B cell (primary cell): ENCODE results near the gene OAT. TPM values are rescaled to one million over a fixed set of nuclear protein-coding genes. Genes with fewer than 3 reads are reported as not detected.

Source experiments
- ATAC-seq: fragments of 200-7000 bp; cut with Tn5 transposase; one replicate; pipeline ENCODE4 v1.10.0; 2021; ENCODE audit warnings: low read depth, mild to moderate bottlenecking, moderate number of reproducible peaks, moderate library complexity
- CTCF ChIA-PET: fragments of 350-600 bp; sonication (Branson Sonifier 250); formaldehyde crosslinking; loops from one replicate; lab custom pipeline; 2021; ENCODE audit warnings: antibody characterized with exemption, inconsistent platforms; lab: Charles Lee
- POLR2A ChIA-PET: fragments of 350-600 bp; sonication (Branson Sonifier 250); formaldehyde crosslinking; loops from one replicate; lab custom pipeline; 2021; ENCODE audit warnings: antibody characterized with exemption; lab: Charles Lee
- DNase-seq: peaks from one replicate; pipeline ENCODE4 v3.0.0; 2013
- H2AFZ ChIP-seq: 2 replicates; pipeline ENCODE4 v1.6.1; 2012; ENCODE audit warnings: mild to moderate bottlenecking, low read depth, low read length; ENCODE audit not compliant: insufficient read depth, poor library complexity, severe bottlenecking
- H3K27ac ChIP-seq, 2 donors: 1 replicate in 1 of 2; 2 replicates in 1 of 2; pipeline ENCODE4 v1.5.1; 2012 to 2013; ENCODE audit warnings: low read length in 2 of 2, mild to moderate bottlenecking in 2 of 2, moderate library complexity in 1 of 2
- H3K27me3 ChIP-seq, 4 experiments: fragments of 200-600 bp in 1 of 4; sonication (generic) in 1 of 4; replicated peaks in 1 of 4; 1 replicate in 2 of 4; 2 replicates in 2 of 4; pipeline versions ENCODE4 v1.6.1 to v1.7.0; 2013 to 2016; ENCODE audit warnings: low read length in 3 of 4, mild to moderate bottlenecking in 2 of 4, mixed read lengths in 1 of 4, moderate library complexity in 1 of 4; ENCODE audit not compliant: insufficient read depth in 4 of 4, control insufficient read depth in 3 of 4; ENCODE audit errors: control extremely low read depth in 1 of 4
- H3K36me3 ChIP-seq, 2 experiments: replicated peaks in 1 of 2; 1 replicate in 1 of 2; 2 replicates in 1 of 2; pipeline versions ENCODE4 v1.6.1 to v1.7.1; 2013; ENCODE audit warnings: low read length in 1 of 2; ENCODE audit not compliant: insufficient read depth in 2 of 2, control insufficient read depth in 1 of 2; ENCODE audit errors: control extremely low read depth in 1 of 2, extremely low read depth in 1 of 2
- H3K4me1 ChIP-seq, 2 donors: fragments of 200-600 bp in 1 of 2; sonication (generic) in 1 of 2; 1 replicate in 1 of 2; 2 replicates in 1 of 2; pipeline versions ENCODE4 v1.5.1 to v1.6.1; 2013 to 2017; ENCODE audit warnings: low read length in 2 of 2; ENCODE audit not compliant: control insufficient read depth in 2 of 2, insufficient read depth in 2 of 2
- H3K4me2 ChIP-seq: replicated peaks from 2 replicates; pipeline ENCODE3; 2012; ENCODE audit warnings: mild to moderate bottlenecking, low read depth, low read length; ENCODE audit not compliant: poor library complexity, severe bottlenecking
- H3K4me3 ChIP-seq, 5 experiments: fragments of 200-600 bp in 1 of 5; sonication (generic) in 1 of 5; 1 replicate in 3 of 5; 2 replicates in 2 of 5; pipeline versions ENCODE4 v1.5.1 to v1.7.0; 2011 to 2016; ENCODE audit warnings: low read length in 4 of 5, mild to moderate bottlenecking in 4 of 5, low read depth in 2 of 5, control low read depth in 1 of 5, moderate library complexity in 1 of 5; ENCODE audit not compliant: insufficient read depth in 1 of 5; ENCODE audit errors: control extremely low read depth in 1 of 5, extremely low read depth in 1 of 5
- H3K79me2 ChIP-seq: fragments of 200-600 bp; sonication (generic); one replicate; pipeline ENCODE4 v1.6.0; 2016; ENCODE audit warnings: low read length; ENCODE audit not compliant: control insufficient read depth, insufficient read depth
- H3K9ac ChIP-seq: fragments of 200-600 bp; sonication (generic); 2 replicates; pipeline ENCODE4 v1.6.1; 2017; ENCODE audit warnings: mild to moderate bottlenecking, low read length, moderate library complexity
- H3K9me3 ChIP-seq, 3 donors: one replicate each; pipeline versions ENCODE4 v1.6.1 to v1.7.1; 2013; ENCODE audit warnings: low read length in 2 of 3; ENCODE audit not compliant: control insufficient read depth in 2 of 3, insufficient read depth in 1 of 3; ENCODE audit errors: control extremely low read depth in 1 of 3
- H4K20me1 ChIP-seq: 2 replicates; pipeline ENCODE4 v1.6.0; 2012; ENCODE audit warnings: mild to moderate bottlenecking, low read length; ENCODE audit not compliant: insufficient read depth, control insufficient read depth, poor library complexity, severe bottlenecking
- H3K27ac Mint-ChIP-seq: one replicate; pipeline ENCODE4 v1.8.0; 2021; ENCODE audit warnings: mixed read lengths
- H3K27me3 Mint-ChIP-seq: one replicate; pipeline ENCODE4 v1.8.0; 2021; ENCODE audit warnings: mixed read lengths
- H3K4me1 Mint-ChIP-seq: one replicate; pipeline ENCODE4 v1.8.0; 2021; ENCODE audit warnings: mixed read lengths
- H3K4me3 Mint-ChIP-seq: one replicate; pipeline ENCODE4 v1.8.0; 2021; ENCODE audit warnings: mixed read lengths
- H3K9me3 Mint-ChIP-seq: one replicate; pipeline ENCODE4 v1.8.0; 2022; ENCODE audit warnings: mixed read lengths; ENCODE audit not compliant: insufficient read depth
- EZH2 ChIP-seq: IDR thresholded peaks from 2 replicates; pipeline ENCODE4 v1.6.1; 2012; ENCODE audit warnings: borderline replicate concordance, low read depth, mild to moderate bottlenecking, moderate library complexity, low read length; ENCODE audit not compliant: insufficient read depth, poor library complexity, severe bottlenecking
- WGBS: methylation state at CpG from one replicate; pipeline ENCODE4 v1.1.5; 2013; ENCODE audit warnings: missing lambda C conversion rate; ENCODE audit not compliant: insufficient coverage; 5-methylcytosine and 5-hydroxymethylcytosine counted together
- intact Hi-C: fragments of 100-400 bp; cut with micrococcal nuclease; formaldehyde crosslinking; loops from one replicate; pipeline ENCODE4 v1.10.0; 2022
- polyA plus RNA-seq: library from polyadenylated mRNA; depleted of rRNA; stranded (reverse); fragments of >200 nt; gene quantifications from 2 replicates; pipeline ENCODE4 v1.2.3, GENCODE V29; 2012
- total RNA-seq, 2 donors: library from RNA; stranded (reverse); fragments of 120-200 nt in 1 of 2; gene quantifications; 1 replicate in 1 of 2; 2 replicates in 1 of 2; pipeline versions ENCODE4 v1.2.3 to v1.2.4, GENCODE V29; 2013 to 2022
- TF ChIP-seq, protein P1 (sequence below): fragments of 200-600 bp; IDR thresholded peaks from one replicate; pipeline ENCODE4 v1.8.0; 2022; ENCODE audit warnings: antibody characterized with exemption, mild to moderate bottlenecking

The OAT gene
- total and polyA plus RNA-seq, 2 donors (not counting 1 experiment from before 2014, with no cell fraction given) = 13.9 to 20.1 TPM

GRCh38 chr10:124449170-124450011, 30.7 kb upstream of the OAT start:
- Histone ChIP-seq H3K4me3 (peak overlapping the region in 2 of 5 experiments; percentile 7 to 16), H3K9ac (peak overlapping the region; percentile 32), H2AFZ (no peak overlapping the region), H3K9me3 (peaks cover 0 to 3% (median 0%) of the 10 kb centered on the region in 3 donors), H3K79me2 (no peaks in the 10 kb centered on the region), H3K27ac (no peak overlapping the region), H3K27me3 (peaks cover 0 to 70% (median 49%) of the 10 kb centered on the region in 4 experiments), H4K20me1 (no peaks in the 10 kb centered on the region), H3K4me2 (peak overlapping the region; percentile 78), H3K4me1 (peaks cover 31 to 42% of the 10 kb centered on the region in 2 donors), H3K36me3 (no peaks in the 10 kb centered on the region)
- H3K27ac Mint-ChIP-seq = no peak overlapping the region
- H3K9me3 Mint-ChIP-seq = no peaks in the 10 kb centered on the region
- intact Hi-C loops = no loop called here
- H3K4me3 Mint-ChIP-seq = peak overlapping the region; percentile 63
- ChIA-PET CTCF (interaction anchor here (0.7 kb wide), 1 partner anchor 12 kb away, joined by 3 read pairs; the partner anchor contains the start of gene LHPP), POLR2A (no interaction called here)
- peaks cover 28% of the 10 kb centered on the region for H3K4me1 Mint-ChIP-seq
- peaks cover 74% of the 10 kb centered on the region for H3K27me3 Mint-ChIP-seq
- peak; percentile 38 for TF ChIP-seq EZH2
- TF ChIP-seq, protein P1, sequence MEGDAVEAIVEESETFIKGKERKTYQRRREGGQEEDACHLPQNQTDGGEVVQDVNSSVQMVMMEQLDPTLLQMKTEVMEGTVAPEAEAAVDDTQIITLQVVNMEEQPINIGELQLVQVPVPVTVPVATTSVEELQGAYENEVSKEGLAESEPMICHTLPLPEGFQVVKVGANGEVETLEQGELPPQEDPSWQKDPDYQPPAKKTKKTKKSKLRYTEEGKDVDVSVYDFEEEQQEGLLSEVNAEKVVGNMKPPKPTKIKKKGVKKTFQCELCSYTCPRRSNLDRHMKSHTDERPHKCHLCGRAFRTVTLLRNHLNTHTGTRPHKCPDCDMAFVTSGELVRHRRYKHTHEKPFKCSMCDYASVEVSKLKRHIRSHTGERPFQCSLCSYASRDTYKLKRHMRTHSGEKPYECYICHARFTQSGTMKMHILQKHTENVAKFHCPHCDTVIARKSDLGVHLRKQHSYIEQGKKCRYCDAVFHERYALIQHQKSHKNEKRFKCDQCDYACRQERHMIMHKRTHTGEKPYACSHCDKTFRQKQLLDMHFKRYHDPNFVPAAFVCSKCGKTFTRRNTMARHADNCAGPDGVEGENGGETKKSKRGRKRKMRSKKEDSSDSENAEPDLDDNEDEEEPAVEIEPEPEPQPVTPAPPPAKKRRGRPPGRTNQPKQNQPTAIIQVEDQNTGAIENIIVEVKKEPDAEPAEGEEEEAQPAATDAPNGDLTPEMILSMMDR = no peak
- WGBS = 3% methylated on average over 51 of the region's 59 CpGs
- ATAC-seq (no peak), DNase-seq (peak; percentile 42)

- peak overlapping the region in 1 of 5 experiments; percentile 16 for H3K4me3 ChIP-seq
- Mint-ChIP-seq H3K27me3 (peaks cover 67% of the 10 kb centered on the region), H3K4me1 (peaks cover 28% of the 10 kb centered on the region), H3K4me3 (peak overlapping the region; percentile 79), H3K9me3 (no peaks in the 10 kb centered on the region), H3K27ac (no peak overlapping the region)
- H3K27me3 ChIP-seq = peaks cover 0 to 67% (median 45%) of the 10 kb centered on the region in 4 experiments
- intact Hi-C loops = no loop called here
- no peak overlapping the region for H3K9ac ChIP-seq
- H3K4me1 ChIP-seq = peaks cover 31 to 42% of the 10 kb centered on the region in 2 donors
- H3K36me3 ChIP-seq = no peaks in the 10 kb centered on the region
- H3K79me2 ChIP-seq = no peaks in the 10 kb centered on the region
- no peak overlapping the region for H3K27ac ChIP-seq
- peaks cover 0 to 3% (median 0%) of the 10 kb centered on the region in 3 donors for H3K9me3 ChIP-seq
- DNase-seq (peak; percentile 37), ATAC-seq (no peak)
- H3K4me2 ChIP-seq = peak overlapping the region; percentile 78
- ChIA-PET POLR2A (no interaction called here), CTCF (interaction anchor here (0.7 kb wide), 1 partner anchor 12 kb away, joined by 3 read pairs; the partner anchor contains the start of gene LHPP)
- 3% methylated on average over 24 of the region's 26 CpGs for WGBS
- peak; percentile 18 for TF ChIP-seq EZH2
- TF ChIP-seq, protein P1 = no peak
- H4K20me1 ChIP-seq = no peaks in the 10 kb centered on the region
- no peak overlapping the region for H2AFZ ChIP-seq
These were observed 30.0 kb upstream of the OAT start for GRCh38 chr10:124448696-124449169.
